ENCODE results near the gene PBX3. TPM values are rescaled to one million over a fixed set of nuclear protein-coding genes. Genes with fewer than 3 reads are reported as not detected.

The PBX3 gene
- total and polyA plus RNA-seq, 2 donors (not counting 1 experiment from before 2014, with no cell fraction given), result 15.5 to 39.0 TPM

DNA sequence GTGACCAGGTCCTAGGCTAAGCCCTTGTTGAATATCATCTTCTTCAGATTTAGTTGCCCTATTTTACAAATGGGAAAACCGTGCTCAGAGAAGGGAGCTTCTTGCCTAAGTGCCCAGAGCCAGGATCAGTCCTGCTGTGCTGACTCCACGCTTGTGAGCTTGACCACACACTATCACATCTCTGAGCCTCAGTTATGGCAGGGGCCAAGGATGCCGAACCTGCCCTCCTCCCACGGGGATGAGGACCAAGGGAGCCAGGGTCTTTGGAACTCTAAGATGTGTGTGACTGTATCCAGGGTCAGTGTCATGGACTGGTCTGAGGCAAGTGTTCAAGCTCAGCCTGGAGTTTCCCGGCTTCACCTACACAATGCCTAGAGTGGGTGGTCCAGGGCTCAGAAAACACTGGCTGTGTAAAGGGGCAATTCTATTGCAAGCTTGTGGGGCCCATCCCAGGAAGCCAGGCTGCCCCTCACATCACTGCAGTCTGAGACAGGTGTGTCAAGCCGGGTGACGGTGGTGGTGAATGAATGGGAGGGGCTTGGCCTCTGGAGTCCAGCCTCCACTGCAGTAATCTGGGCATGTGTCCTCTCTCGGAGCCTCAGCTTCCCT lies 235.7 kb downstream of the PBX3 start:
- Mint-ChIP-seq H3K27ac (no peak overlapping the region), H3K4me1 (no peaks in the 10 kb centered on the region), H3K9me3 (ENCODE audit: insufficient read depth) (peaks cover 12% of the 10 kb centered on the region), H3K4me3 (no peak overlapping the region), H3K27me3 (peaks cover 14% of the 10 kb centered on the region)
- POLR2A ChIA-PET, result no interaction called here
- H3K36me3 ChIP-seq (replicated peaks in 1 of 2; ENCODE audit: control extremely low read depth in 1 of 2, control insufficient read depth in 1 of 2, extremely low read depth in 1 of 2, insufficient read depth in 2 of 2, low read length in 1 of 2), result no peaks in the 10 kb centered on the region
- no peaks in the 10 kb centered on the region for H4K20me1 ChIP-seq (ENCODE audit: control insufficient read depth, insufficient read depth, low read length, poor library complexity, severe bottlenecking)
- no peaks in the 10 kb centered on the region for H3K79me2 ChIP-seq (ENCODE audit: control insufficient read depth, insufficient read depth, low read length)
- no peak overlapping the region for H3K27ac ChIP-seq (ENCODE audit: low read length in 2 of 2)
- peaks cover 8 to 9% (median 9%) of the 10 kb centered on the region in 3 donors for H3K9me3 ChIP-seq (ENCODE audit: control extremely low read depth in 1 of 3, control insufficient read depth in 2 of 3, insufficient read depth in 1 of 3, low read length in 2 of 3)
- intact Hi-C loops (cut with micrococcal nuclease), result no loop called here
- no peak for TF ChIP-seq EZH2 (IDR thresholded peaks at IDR 0.05; ENCODE audit: borderline replicate concordance, insufficient read depth, low read depth, low read length, poor library complexity, severe bottlenecking)
- TF ChIP-seq CTCF (IDR thresholded peaks at IDR 0.05), result no peak
- 85% methylated on average over 4 of the region's 8 CpGs for WGBS (ENCODE audit: insufficient coverage)
- CTCF ChIA-PET, result no interaction called here
- DNase-seq (no peak), ATAC-seq (ENCODE audit: low read depth) (no peak)
- no peak overlapping the region for H3K4me3 ChIP-seq (ENCODE audit: control extremely low read depth in 1 of 5, extremely low read depth in 1 of 5, insufficient read depth in 1 of 5, low read depth in 2 of 5, low read length in 4 of 5)
- H3K4me2 ChIP-seq (replicated peaks; ENCODE audit: low read depth, low read length, poor library complexity, severe bottlenecking), result no peak overlapping the region
- H2AFZ ChIP-seq (ENCODE audit: insufficient read depth, low read depth, low read length, poor library complexity, severe bottlenecking), result no peak overlapping the region
- H3K9ac ChIP-seq (ENCODE audit: low read length), result no peak overlapping the region
- peaks cover 0 to 7% (median 2%) of the 10 kb centered on the region in 4 experiments for H3K27me3 ChIP-seq (replicated peaks in 1 of 4; ENCODE audit: control extremely low read depth in 1 of 4, control insufficient read depth in 3 of 4, insufficient read depth in 4 of 4, low read length in 3 of 4)
- H3K4me1 ChIP-seq (ENCODE audit: control insufficient read depth in 2 of 2, insufficient read depth in 2 of 2, low read length in 2 of 2), result no peaks in the 10 kb centered on the region

DNA sequence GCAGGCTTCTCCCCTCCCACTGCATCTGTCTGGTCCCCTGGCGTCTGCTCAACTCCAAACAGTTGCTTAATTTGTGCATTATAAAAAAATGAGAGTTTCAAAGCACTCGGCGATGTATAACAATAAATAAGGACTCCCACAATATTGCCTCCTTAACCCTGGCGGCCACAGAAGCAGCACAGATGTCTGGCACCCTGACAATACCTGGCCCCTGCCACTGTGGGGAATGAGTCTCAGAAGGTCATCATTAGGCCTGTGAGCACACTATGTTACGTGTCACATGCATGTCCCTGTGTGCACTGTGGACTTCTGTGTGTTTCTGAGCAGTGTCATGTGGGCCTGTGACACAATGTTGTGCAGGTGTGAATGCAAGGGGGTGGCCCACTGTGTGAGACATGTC lies 236.5 kb downstream of the PBX3 start:
- Histone ChIP-seq H3K36me3 (replicated peaks in 1 of 2; ENCODE audit: control extremely low read depth in 1 of 2, control insufficient read depth in 1 of 2, extremely low read depth in 1 of 2, insufficient read depth in 2 of 2, low read length in 1 of 2) (no peaks in the 10 kb centered on the region), H3K27ac (ENCODE audit: low read length in 2 of 2) (no peak overlapping the region), H2AFZ (ENCODE audit: insufficient read depth, low read depth, low read length, poor library complexity, severe bottlenecking) (no peak overlapping the region), H3K27me3 (replicated peaks in 1 of 4; ENCODE audit: control extremely low read depth in 1 of 4, control insufficient read depth in 3 of 4, insufficient read depth in 4 of 4, low read length in 3 of 4) (peaks cover 0 to 7% (median 2%) of the 10 kb centered on the region in 4 experiments), H3K4me1 (ENCODE audit: control insufficient read depth in 2 of 2, insufficient read depth in 2 of 2, low read length in 2 of 2) (no peaks in the 10 kb centered on the region), H3K79me2 (ENCODE audit: control insufficient read depth, insufficient read depth, low read length) (no peaks in the 10 kb centered on the region), H3K9ac (ENCODE audit: low read length) (no peak overlapping the region), H3K4me2 (replicated peaks; ENCODE audit: low read depth, low read length, poor library complexity, severe bottlenecking) (no peak overlapping the region), H3K4me3 (ENCODE audit: control extremely low read depth in 1 of 5, extremely low read depth in 1 of 5, insufficient read depth in 1 of 5, low read depth in 2 of 5, low read length in 4 of 5) (no peak overlapping the region), H3K9me3 (ENCODE audit: control extremely low read depth in 1 of 3, control insufficient read depth in 2 of 3, insufficient read depth in 1 of 3, low read length in 2 of 3) (peaks cover 7 to 9% (median 9%) of the 10 kb centered on the region in 3 donors), H4K20me1 (ENCODE audit: control insufficient read depth, insufficient read depth, low read length, poor library complexity, severe bottlenecking) (no peaks in the 10 kb centered on the region)
- ATAC-seq (ENCODE audit: low read depth) (no peak), DNase-seq (no peak)
- Mint-ChIP-seq H3K27me3 (peaks cover 12% of the 10 kb centered on the region), H3K9me3 (ENCODE audit: insufficient read depth) (peaks cover 10% of the 10 kb centered on the region), H3K27ac (no peak overlapping the region), H3K4me3 (no peak overlapping the region), H3K4me1 (no peaks in the 10 kb centered on the region)
- TF ChIP-seq EZH2 (IDR thresholded peaks at IDR 0.05; ENCODE audit: borderline replicate concordance, insufficient read depth, low read depth, low read length, poor library complexity, severe bottlenecking), result no peak
- TF ChIP-seq CTCF (IDR thresholded peaks at IDR 0.05), result no peak
- CTCF ChIA-PET, result no interaction called here
- intact Hi-C loops (cut with micrococcal nuclease), result no loop called here
- POLR2A ChIA-PET, result no interaction called here
- 88% methylated on average over 1 of the region's 5 CpGs for WGBS (ENCODE audit: insufficient coverage)

Data from B cell (primary cell).